Activated naive CD4-positive, alpha-beta T cell treated with anti-CD3 and anti-CD28 coated beads, Interleukin-2, amount 50 U/mL, for 72 hours (primary cell): Measurements from ENCODE around the gene RXFP4. TPM values are rescaled to one million over a fixed set of nuclear protein-coding genes. Genes with fewer than 3 reads are reported as not detected.
"Not testable (repeated sequence)": the region's sequence is repeated elsewhere in the genome, so short reads cannot be mapped to it uniquely, and the experiment has no call there.

ENCODE experiments used
- ATAC-seq, 2 donors: fragments of 150-1000 bp; cut with Tn5 transposase; 2 replicates each; pipeline ENCODE4 v1.10.0; 2021; ENCODE audit warnings: mild to moderate bottlenecking in 2 of 2, moderate library complexity in 2 of 2
- DNase-seq, 2 donors: peaks; one replicate each; pipeline ENCODE4 v3.0.0; 2021 to 2022; ENCODE audit warnings: low spot score in 2 of 2
- H3K27ac Mint-ChIP-seq, 2 donors: one replicate each; pipeline ENCODE4 v1.8.0; 2022; ENCODE audit warnings: mild to moderate bottlenecking in 2 of 2, mixed read lengths in 2 of 2
- H3K36me3 Mint-ChIP-seq, 2 donors: one replicate each; pipeline ENCODE4 v1.8.0; 2022; ENCODE audit warnings: mixed read lengths in 2 of 2
- H3K9me3 Mint-ChIP-seq, 2 donors: one replicate each; pipeline ENCODE4 v1.8.0; 2022; ENCODE audit warnings: mixed read lengths in 2 of 2
- total RNA-seq, 2 donors: library from RNA; stranded (reverse); gene quantifications; one replicate each; pipeline ENCODE4 v1.2.3, GENCODE V29; 2022

Gene RXFP4
- total RNA-seq, 2 donors from 2014 or later = not detected

GRCh38 chr1:155978973-155979429, 37.6 kb downstream of the RXFP4 start:
- peaks cover 53 to 63% of the 10 kb centered on the region in 2 donors for H3K36me3 Mint-ChIP-seq
- H3K9me3 Mint-ChIP-seq = no peaks in the 10 kb centered on the region
- H3K27ac Mint-ChIP-seq = peak overlapping the region; percentile 89 to 96
- ATAC-seq = peak; percentile 3 to 11
- no peak for DNase-seq

GRCh38 chr1:155979597-155980343, 38.3 kb downstream of the RXFP4 start:
- Mint-ChIP-seq H3K9me3 (no peaks in the 10 kb centered on the region), H3K36me3 (peaks cover 46 to 55% of the 10 kb centered on the region in 2 donors), H3K27ac (peak overlapping the region; percentile 89 to 96)
- no peak for ATAC-seq
- no peak for DNase-seq

GRCh38 chr1:155981266-155982088, 40.0 kb downstream of the RXFP4 start:
- no peak for DNase-seq
- H3K9me3 Mint-ChIP-seq = no peaks in the 10 kb centered on the region
- H3K36me3 Mint-ChIP-seq = peaks cover 38% of the 10 kb centered on the region in 2 donors
- peak overlapping the region; percentile 85 to 89 for H3K27ac Mint-ChIP-seq
- ATAC-seq = no peak

- H3K27ac Mint-ChIP-seq = peak overlapping the region in 1 of 2 donors; percentile 89
- DNase-seq = no peak
- H3K36me3 Mint-ChIP-seq = peaks cover 31% of the 10 kb centered on the region in 2 donors
- ATAC-seq = no peak
- no peaks in the 10 kb centered on the region for H3K9me3 Mint-ChIP-seq
Observed at GRCh38 chr1:155982106-155982505, 40.7 kb downstream of the RXFP4 start.

- H3K9me3 Mint-ChIP-seq = no peaks in the 10 kb centered on the region
- peak overlapping the region; percentile 62 to 66 for H3K27ac Mint-ChIP-seq
- peaks cover 25% of the 10 kb centered on the region in 2 donors for H3K36me3 Mint-ChIP-seq
- peak; percentile 12 to 20 for ATAC-seq
- DNase-seq = no peak
Observed at GRCh38 chr1:155983191-155984024, 42.0 kb downstream of the RXFP4 start.

GRCh38 chr1:155984341-155984740, 42.9 kb downstream of the RXFP4 start:
- peaks cover 20 to 22% of the 10 kb centered on the region in 2 donors for H3K36me3 Mint-ChIP-seq
- DNase-seq = no peak
- no peak overlapping the region for H3K27ac Mint-ChIP-seq
- no peak for ATAC-seq
- H3K9me3 Mint-ChIP-seq = no peaks in the 10 kb centered on the region

- not testable (repeated sequence) for DNase-seq, H3K27ac Mint-ChIP-seq, ATAC-seq, H3K9me3 Mint-ChIP-seq
- peaks cover 13 to 14% of the 10 kb centered on the region in 2 donors for H3K36me3 Mint-ChIP-seq
Observed at GRCh38 chr1:155984903-155985645, 43.6 kb downstream of the RXFP4 start.

GRCh38 chr1:155989242-155990004, 48.0 kb downstream of the RXFP4 start:
- Mint-ChIP-seq H3K9me3 (no peaks in the 10 kb centered on the region), H3K36me3 (no peaks in the 10 kb centered on the region), H3K27ac (peak overlapping the region; percentile 76 to 77)
- ATAC-seq = peak; percentile 96 to 97
- DNase-seq = peak; percentile 83 to 88

GRCh38 chr1:155990005-155990739, 48.7 kb downstream of the RXFP4 start:
- H3K36me3 Mint-ChIP-seq = no peaks in the 10 kb centered on the region
- DNase-seq (no peak), ATAC-seq (peak in 1 of 2 donors; percentile 25)
- H3K9me3 Mint-ChIP-seq = no peaks in the 10 kb centered on the region
- peak overlapping the region in 1 of 2 donors; percentile 76 for H3K27ac Mint-ChIP-seq

Other genes with a start within 250 kb of the RXFP4 start
- 10 to 100 TPM; 63.7 to 80.4 TPM for gene GON4L, start 84.4 kb upstream of the RXFP4 start, total RNA-seq
- gene SYT11, start 82.1 kb upstream of the RXFP4 start, total RNA-seq = 10 to 100 TPM; 20.9 to 21.5 TPM
- gene RIT1, start 30.3 kb upstream of the RXFP4 start, total RNA-seq = 10 to 100 TPM; 33.1 to 49.2 TPM
- 100 to 1,000 TPM in 1 of 2 donors, 10 to 100 TPM in 1; 81.2 to 100 TPM for gene KHDC4, start 7.2 kb upstream of the RXFP4 start, total RNA-seq
- 100 to 1,000 TPM; 131 to 238 TPM for gene ARHGEF2, start 36.9 kb downstream of the RXFP4 start, total RNA-seq
- gene SSR2, start 79.3 kb downstream of the RXFP4 start, total RNA-seq = 100 to 1,000 TPM; 178 TPM
- 10 to 100 TPM; 31.3 to 32.2 TPM for gene UBQLN4, start 112.2 kb downstream of the RXFP4 start, total RNA-seq
- gene LAMTOR2, start 113.1 kb downstream of the RXFP4 start, total RNA-seq = 10 to 100 TPM; 36.0 to 51.7 TPM
- gene RAB25, start 119.5 kb downstream of the RXFP4 start, total RNA-seq = under 1 TPM; 0.36 to 0.89 TPM
- under 1 TPM; 0.16 to 0.49 TPM for gene MEX3A, start 140.8 kb downstream of the RXFP4 start, total RNA-seq
- 100 to 1,000 TPM; 116 to 147 TPM for gene LMNA, start 173.1 kb downstream of the RXFP4 start, total RNA-seq
- gene SEMA4A, start 211.9 kb downstream of the RXFP4 start, total RNA-seq = 10 to 100 TPM; 10.5 to 36.2 TPM